Measurements from ENCODE around the gene PDE2A. TPM values are rescaled to one million over a fixed set of nuclear protein-coding genes. Genes with fewer than 3 reads are reported as not detected.
"Not testable (repeated sequence)": the region's sequence is repeated elsewhere in the genome, so short reads cannot be mapped to it uniquely, and the experiment has no call there.

The PDE2A gene
- total RNA-seq, 1 donor from 2014 or later, result 19.6 TPM

DNA sequence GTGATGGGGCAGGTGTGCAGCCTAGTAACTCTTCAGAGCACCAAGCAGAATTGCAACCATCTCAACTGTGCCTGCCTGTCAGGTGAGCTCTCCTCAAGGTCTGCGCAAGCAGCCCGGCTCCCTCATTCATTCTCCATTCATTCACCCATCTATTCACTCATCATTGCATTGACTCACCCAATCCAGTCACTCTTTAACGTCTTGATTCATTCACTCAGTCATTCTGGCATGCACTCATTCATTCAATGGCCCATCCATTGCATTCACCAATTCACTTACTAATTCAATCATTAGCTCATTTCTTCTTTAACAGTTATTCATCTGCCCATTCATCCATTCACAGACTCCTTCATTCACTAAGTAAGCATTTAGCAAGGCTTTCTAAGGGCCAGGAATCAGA lies 111.8 kb downstream of the PDE2A start:
- intact Hi-C loops (cut with micrococcal nuclease), result no loop called here
- Histone ChIP-seq H3K4me1 (no peaks in the 10 kb centered on the region), H3K36me3 (no peaks in the 10 kb centered on the region), H3K27ac (replicated peaks) (no peak overlapping the region), H3K4me3 (no peak overlapping the region), H3K27me3 (ENCODE audit: low read depth) (peaks cover 1% of the 10 kb centered on the region), H3K9me3 (replicated peaks) (no peaks in the 10 kb centered on the region)
- TF ChIP-seq, protein P1, sequence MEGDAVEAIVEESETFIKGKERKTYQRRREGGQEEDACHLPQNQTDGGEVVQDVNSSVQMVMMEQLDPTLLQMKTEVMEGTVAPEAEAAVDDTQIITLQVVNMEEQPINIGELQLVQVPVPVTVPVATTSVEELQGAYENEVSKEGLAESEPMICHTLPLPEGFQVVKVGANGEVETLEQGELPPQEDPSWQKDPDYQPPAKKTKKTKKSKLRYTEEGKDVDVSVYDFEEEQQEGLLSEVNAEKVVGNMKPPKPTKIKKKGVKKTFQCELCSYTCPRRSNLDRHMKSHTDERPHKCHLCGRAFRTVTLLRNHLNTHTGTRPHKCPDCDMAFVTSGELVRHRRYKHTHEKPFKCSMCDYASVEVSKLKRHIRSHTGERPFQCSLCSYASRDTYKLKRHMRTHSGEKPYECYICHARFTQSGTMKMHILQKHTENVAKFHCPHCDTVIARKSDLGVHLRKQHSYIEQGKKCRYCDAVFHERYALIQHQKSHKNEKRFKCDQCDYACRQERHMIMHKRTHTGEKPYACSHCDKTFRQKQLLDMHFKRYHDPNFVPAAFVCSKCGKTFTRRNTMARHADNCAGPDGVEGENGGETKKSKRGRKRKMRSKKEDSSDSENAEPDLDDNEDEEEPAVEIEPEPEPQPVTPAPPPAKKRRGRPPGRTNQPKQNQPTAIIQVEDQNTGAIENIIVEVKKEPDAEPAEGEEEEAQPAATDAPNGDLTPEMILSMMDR (IDR thresholded peaks at IDR 0.05; ENCODE audit: borderline replicate concordance), result no peak
- no peak for DNase-seq

DNA sequence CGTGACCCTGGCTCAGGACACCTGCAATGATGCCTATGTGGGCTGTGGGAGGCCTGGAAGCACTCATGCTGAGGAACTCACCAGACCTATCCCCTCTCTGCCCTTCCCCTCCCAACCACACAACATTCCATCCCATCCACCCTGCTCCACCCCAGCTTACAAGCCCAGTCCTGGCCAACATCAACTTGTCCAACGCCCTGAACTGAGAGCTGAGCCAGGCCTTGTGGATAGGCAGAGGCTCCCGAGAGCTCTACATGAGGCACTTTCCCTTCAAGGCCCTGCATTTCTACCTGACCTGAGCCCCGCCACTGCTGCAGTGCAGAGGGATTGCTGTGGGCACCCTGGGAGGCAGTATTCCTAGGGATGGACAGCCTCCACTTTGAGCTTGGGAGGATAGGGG lies 112.4 kb downstream of the PDE2A start:
- intact Hi-C loops (cut with micrococcal nuclease), result no loop called here
- Histone ChIP-seq H3K4me1 (no peaks in the 10 kb centered on the region), H3K9me3 (replicated peaks) (no peaks in the 10 kb centered on the region), H3K36me3 (no peaks in the 10 kb centered on the region), H3K4me3 (no peak overlapping the region), H3K27me3 (ENCODE audit: low read depth) (peaks cover 6% of the 10 kb centered on the region), H3K27ac (replicated peaks) (no peak overlapping the region)
- TF ChIP-seq, protein P1 (IDR thresholded peaks at IDR 0.05; ENCODE audit: borderline replicate concordance), result no peak
- no peak for DNase-seq

DNA sequence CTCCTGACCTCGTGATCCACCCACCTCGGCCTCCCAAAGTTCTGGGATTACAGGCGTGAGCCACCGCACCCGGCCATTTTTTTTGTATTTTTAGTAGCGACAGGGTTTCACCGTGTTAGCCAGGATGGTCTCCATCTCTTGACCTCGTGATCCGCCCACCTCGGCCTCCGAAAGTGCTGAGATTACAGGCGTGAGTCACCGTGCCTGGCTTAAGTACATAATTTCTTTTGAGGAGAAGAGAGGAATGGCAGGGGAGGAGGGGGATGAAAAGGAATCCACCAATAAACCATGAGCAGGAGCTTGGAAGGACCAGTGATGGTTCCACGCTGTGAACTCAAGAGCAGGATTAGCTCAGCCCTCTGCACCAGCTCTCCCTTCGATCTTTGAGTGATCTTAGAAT lies 113.4 kb downstream of the PDE2A start:
- H3K4me1 ChIP-seq; H3K36me3 ChIP-seq; H3K27me3 ChIP-seq (ENCODE audit: low read depth); H3K9me3 ChIP-seq (replicated peaks); H3K27ac ChIP-seq (replicated peaks); DNase-seq; H3K4me3 ChIP-seq; intact Hi-C loops (cut with micrococcal nuclease): not testable (repeated sequence)

DNA sequence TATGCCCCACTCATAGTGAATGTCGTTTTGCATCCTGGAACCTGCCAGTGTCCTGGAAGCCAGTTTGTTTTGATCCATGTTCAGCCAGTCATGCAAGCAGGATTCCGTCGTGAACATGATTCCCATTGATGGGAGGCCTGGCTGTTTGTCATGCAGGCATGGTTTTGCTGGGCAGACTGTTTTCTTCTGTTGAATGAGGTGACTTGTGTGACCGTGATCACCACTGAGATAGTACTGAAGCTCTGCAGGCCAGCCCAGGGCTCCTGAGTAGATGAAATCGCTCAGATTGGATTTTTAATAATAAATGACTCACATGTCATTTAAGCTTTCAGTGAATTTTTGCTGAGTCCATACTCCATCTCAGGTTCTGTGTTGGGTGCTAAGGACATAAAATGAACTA lies 117.8 kb downstream of the PDE2A start:
- intact Hi-C loops (cut with micrococcal nuclease), result no loop called here
- Histone ChIP-seq H3K4me1 (no peaks in the 10 kb centered on the region), H3K27ac (replicated peaks) (no peak overlapping the region), H3K9me3 (replicated peaks) (no peaks in the 10 kb centered on the region), H3K36me3 (no peaks in the 10 kb centered on the region), H3K27me3 (ENCODE audit: low read depth) (peaks cover 38% of the 10 kb centered on the region), H3K4me3 (no peak overlapping the region)
- no peak for DNase-seq
- TF ChIP-seq, protein P1 (IDR thresholded peaks at IDR 0.05; ENCODE audit: borderline replicate concordance), result no peak

DNA sequence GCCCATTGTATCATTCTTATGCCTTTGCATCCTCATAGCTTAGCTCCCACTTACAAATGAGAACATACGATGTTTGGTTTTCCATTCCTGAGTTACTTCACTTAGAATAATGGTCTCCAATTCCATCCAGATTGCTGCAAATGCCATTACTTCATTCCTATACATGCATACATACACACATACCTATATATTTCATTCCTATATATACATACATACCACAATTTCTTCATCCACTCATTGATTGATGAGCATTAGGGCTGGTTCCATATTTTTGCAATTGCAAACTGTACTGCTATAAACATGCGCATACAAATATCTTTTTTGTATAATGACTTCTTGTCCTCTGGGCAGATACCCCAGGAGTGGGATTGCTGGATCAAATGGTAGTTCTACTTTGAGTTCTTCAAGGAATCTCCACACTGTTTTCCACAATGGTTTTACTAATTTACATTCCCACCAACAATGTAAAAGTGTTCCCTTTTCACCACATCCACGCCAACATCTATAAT lies 119.2 kb downstream of the PDE2A start:
- H3K36me3 ChIP-seq; H3K27ac ChIP-seq (replicated peaks); H3K4me1 ChIP-seq; H3K4me3 ChIP-seq; intact Hi-C loops (cut with micrococcal nuclease); DNase-seq; H3K9me3 ChIP-seq (replicated peaks): not testable (repeated sequence)
- peaks cover 43% of the 10 kb centered on the region for H3K27me3 ChIP-seq (ENCODE audit: low read depth)

DNA sequence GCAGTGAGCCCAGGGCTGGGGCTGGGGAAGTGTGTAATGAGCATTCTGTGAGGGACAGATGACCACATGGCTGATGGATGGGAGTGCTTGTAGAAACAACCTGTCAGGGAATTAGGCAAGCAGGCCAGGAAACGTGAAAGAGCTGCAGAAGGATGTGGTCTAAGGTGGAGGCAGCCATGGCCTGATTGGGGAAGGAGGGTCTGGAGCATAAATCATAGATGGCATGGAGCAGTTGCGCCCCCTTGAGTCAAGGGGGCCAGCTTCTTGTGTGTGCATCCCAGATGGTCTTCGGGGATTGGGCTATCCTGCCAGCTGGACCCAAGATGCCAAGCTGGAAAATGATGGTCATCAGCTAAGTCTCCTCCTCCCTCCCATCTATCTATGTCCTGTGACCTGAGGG lies 120.5 kb downstream of the PDE2A start:
- intact Hi-C loops (cut with micrococcal nuclease), result no loop called here
- DNase-seq, result no peak
- no peaks in the 10 kb centered on the region for H3K9me3 ChIP-seq (replicated peaks)
- no peaks in the 10 kb centered on the region for H3K36me3 ChIP-seq
- TF ChIP-seq, protein P1 (IDR thresholded peaks at IDR 0.05; ENCODE audit: borderline replicate concordance), result peak; percentile 23
- H3K27me3 ChIP-seq (ENCODE audit: low read depth), result peaks cover 43% of the 10 kb centered on the region
- H3K4me3 ChIP-seq, result no peak overlapping the region
- no peaks in the 10 kb centered on the region for H3K4me1 ChIP-seq
- H3K27ac ChIP-seq (replicated peaks), result no peak overlapping the region
